Measurements from ENCODE around the gene CCDC177.

CCDC177 gene

GRCh38 chr14:69527635-69528034 lies 47.0 kb downstream of the CCDC177 start:
- DNase-seq = no peak

DNA sequence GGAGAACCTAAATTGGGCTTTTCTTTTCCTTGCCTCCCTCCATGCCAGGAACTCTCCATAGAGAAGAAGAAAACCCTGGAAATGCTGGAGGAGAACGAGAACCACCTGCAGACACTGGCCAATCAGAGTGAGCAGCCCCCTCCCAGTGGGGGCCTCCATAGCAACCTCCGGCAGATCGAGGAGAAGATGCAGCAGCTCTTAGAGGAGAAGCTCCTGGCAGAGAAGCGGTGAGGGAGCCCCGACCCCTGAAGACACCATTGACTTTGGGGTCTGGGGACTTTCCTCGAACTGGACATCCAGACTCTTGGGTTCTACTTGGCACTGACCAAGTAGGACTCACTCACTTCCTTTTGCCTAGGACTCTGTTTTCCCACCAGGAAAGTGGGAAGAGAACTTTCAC lies 48.8 kb downstream of the CCDC177 start:
- DNase-seq = no peak

DNA sequence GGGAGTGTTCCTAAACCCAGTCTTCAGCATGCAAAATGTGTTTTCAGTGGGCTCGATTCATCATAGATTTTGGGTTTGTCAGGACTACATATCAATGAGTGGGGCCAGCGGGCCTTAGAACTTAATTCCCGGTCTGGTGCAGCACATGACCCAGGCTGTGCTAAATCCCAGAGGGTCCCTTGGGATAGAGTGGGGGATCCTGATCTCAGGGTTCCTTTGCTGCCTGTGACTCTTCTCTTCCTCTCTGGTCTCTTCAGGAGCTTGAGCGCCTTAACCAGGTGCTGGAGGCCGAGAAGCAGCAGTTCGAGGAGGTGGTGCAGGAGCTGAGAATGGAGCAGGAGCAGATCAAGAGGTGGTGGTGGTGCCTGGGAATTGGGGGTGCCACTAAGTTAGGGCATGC lies 52.6 kb downstream of the CCDC177 start:
- no peak for DNase-seq

Measured in NCI-H1930 (cell line).